Endothelial cell of umbilical vein (primary cell): Measurements from ENCODE around the gene ESRRB.

ENCODE experiments used
- CTCF ChIP-seq, 2 donors: IDR thresholded peaks; 1 replicate in 1 of 2; 2 replicates in 1 of 2; pipeline ENCODE4 v1.5.1; 2011; ENCODE audit warnings: low read length in 2 of 2, mild to moderate bottlenecking in 2 of 2, moderate library complexity in 2 of 2, control low read depth in 1 of 2, inconsistent platforms in 1 of 2, low read depth in 1 of 2; ENCODE audit not compliant: insufficient read depth in 1 of 2; ENCODE audit errors: extremely low read depth in 1 of 2
- POLR2A ChIP-seq: IDR thresholded peaks from 2 replicates; pipeline ENCODE4 v1.6.1; 2012; ENCODE audit warnings: low read depth, mild to moderate bottlenecking, control low read depth, low read length
- POLR2AphosphoS5 ChIP-seq: IDR thresholded peaks from 2 replicates; pipeline ENCODE4 v1.6.1; 2012; ENCODE audit warnings: low read depth, mild to moderate bottlenecking, control low read depth, low read length, moderate library complexity; ENCODE audit not compliant: insufficient read depth

GRCh38 chr14:76422662-76423061 is 46.7 kb downstream of the ESRRB start:
- TF ChIP-seq CTCF (IDR thresholded peaks at IDR 0.05; ENCODE audit: extremely low read depth in 1 of 2, insufficient read depth in 1 of 2, low read depth in 1 of 2, low read length in 2 of 2) (no peak), POLR2A (no peak), POLR2AphosphoS5 (no peak)
